Osteoblast (primary cell): ENCODE data around the gene MMEL1. TPM values are rescaled to one million over a fixed set of nuclear protein-coding genes. Genes with fewer than 3 reads are reported as not detected.

Source experiments
- DNase-seq: peaks from one replicate; pipeline ENCODE4 v3.0.0; 2011; ENCODE audit warnings: low spot score, mixed read lengths; ENCODE audit not compliant: insufficient read length; ENCODE audit errors: missing footprints
- H2AFZ ChIP-seq: 2 replicates; pipeline ENCODE4 v1.6.0; 2011; ENCODE audit warnings: mild to moderate bottlenecking, low read length
- H3K27ac ChIP-seq: 2 replicates; pipeline ENCODE4 v1.5.1; 2011; ENCODE audit warnings: mild to moderate bottlenecking, low read depth, low read length, moderate library complexity
- H3K27me3 ChIP-seq: 2 replicates; pipeline ENCODE4 v1.6.0; 2012; ENCODE audit warnings: mild to moderate bottlenecking, control low read depth, inconsistent platforms, low read length, moderate library complexity; ENCODE audit not compliant: insufficient read depth
- H3K36me3 ChIP-seq: 2 replicates; pipeline ENCODE4 v1.5.1; 2011; ENCODE audit warnings: mild to moderate bottlenecking, low read length, control low read depth, moderate library complexity; ENCODE audit not compliant: insufficient read depth
- H3K4me1 ChIP-seq: 2 replicates; pipeline ENCODE4 v1.5.1; 2011; ENCODE audit warnings: mild to moderate bottlenecking, low read length, control low read depth, moderate library complexity; ENCODE audit not compliant: insufficient read depth
- H3K4me2 ChIP-seq: 2 replicates; pipeline ENCODE4 v1.6.0; 2011; ENCODE audit warnings: mild to moderate bottlenecking, low read length; ENCODE audit not compliant: insufficient read depth
- H3K4me3 ChIP-seq: fragments of 200-600 bp; sonication (generic); 3 replicates; pipeline ENCODE4 v1.5.1; 2012; ENCODE audit warnings: mild to moderate bottlenecking, low read length, inconsistent platforms; ENCODE audit not compliant: insufficient read depth
- H3K79me2 ChIP-seq: 2 replicates; pipeline ENCODE4 v1.6.0; 2012; ENCODE audit warnings: mild to moderate bottlenecking, low read length, control low read depth, inconsistent platforms; ENCODE audit not compliant: insufficient read depth
- H3K9me3 ChIP-seq: 2 replicates; pipeline ENCODE4 v1.5.1; 2011; ENCODE audit warnings: low read depth, low read length, control low read depth
- H4K20me1 ChIP-seq: 2 replicates; pipeline ENCODE4 v1.6.0; 2012; ENCODE audit warnings: mild to moderate bottlenecking, low read length, control low read depth; ENCODE audit not compliant: insufficient read depth
- total RNA-seq: library from RNA; depleted of rRNA; stranded (reverse); fragments of >200 nt; gene quantifications from 2 replicates; pipeline ENCODE4 v1.2.3, GENCODE V29; 2012
- TF ChIP-seq, protein P1 (sequence below): IDR thresholded peaks from 2 replicates; pipeline ENCODE4 v1.5.1; 2011; ENCODE audit warnings: mild to moderate bottlenecking, low read depth, low read length, moderate library complexity; ENCODE audit errors: extremely low read depth

The MMEL1 gene
- total RNA-seq, 1 donor = under 0.01 TPM

DNA sequence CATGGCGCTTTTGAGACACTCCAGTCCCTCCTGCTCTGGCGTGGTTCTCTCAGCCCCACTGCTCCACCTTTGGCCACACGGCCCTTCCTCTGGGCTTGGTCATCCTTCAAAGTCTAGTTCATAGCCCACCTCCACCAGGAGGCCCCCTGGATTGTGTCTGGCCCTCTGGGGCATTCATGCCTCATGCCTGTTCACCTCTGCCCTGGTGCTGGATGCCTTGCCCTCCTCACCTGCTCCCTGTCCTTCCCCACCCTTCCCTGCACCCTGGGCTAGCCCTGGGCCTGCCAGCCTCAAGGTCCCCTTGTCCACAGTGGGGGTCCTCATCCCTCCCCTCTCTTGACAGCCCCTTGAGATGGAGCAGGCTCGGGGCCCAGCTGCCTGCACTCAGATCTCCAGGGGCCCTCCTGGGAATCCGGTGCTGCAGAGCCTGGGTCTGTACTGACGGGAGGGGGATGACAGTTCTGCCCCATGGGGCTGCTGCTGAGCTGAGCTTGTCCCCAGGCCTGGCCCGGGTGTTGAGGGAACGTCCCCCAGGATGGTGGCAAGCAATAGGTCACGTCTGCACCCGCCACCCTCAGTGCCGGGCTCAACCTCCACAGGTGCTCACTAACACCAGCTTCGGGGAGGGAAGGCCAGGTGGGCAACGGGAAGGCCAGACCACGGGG lies 27.8 kb downstream of the MMEL1 start:
- H4K20me1 ChIP-seq = no peaks in the 10 kb centered on the region
- no peak overlapping the region for H2AFZ ChIP-seq
- no peaks in the 10 kb centered on the region for H3K4me1 ChIP-seq
- no peaks in the 10 kb centered on the region for H3K36me3 ChIP-seq
- no peak overlapping the region for H3K4me3 ChIP-seq
- DNase-seq = peak; percentile 51
- H3K4me2 ChIP-seq = no peak overlapping the region
- H3K9me3 ChIP-seq = no peaks in the 10 kb centered on the region
- no peak overlapping the region for H3K27ac ChIP-seq
- TF ChIP-seq, protein P1, sequence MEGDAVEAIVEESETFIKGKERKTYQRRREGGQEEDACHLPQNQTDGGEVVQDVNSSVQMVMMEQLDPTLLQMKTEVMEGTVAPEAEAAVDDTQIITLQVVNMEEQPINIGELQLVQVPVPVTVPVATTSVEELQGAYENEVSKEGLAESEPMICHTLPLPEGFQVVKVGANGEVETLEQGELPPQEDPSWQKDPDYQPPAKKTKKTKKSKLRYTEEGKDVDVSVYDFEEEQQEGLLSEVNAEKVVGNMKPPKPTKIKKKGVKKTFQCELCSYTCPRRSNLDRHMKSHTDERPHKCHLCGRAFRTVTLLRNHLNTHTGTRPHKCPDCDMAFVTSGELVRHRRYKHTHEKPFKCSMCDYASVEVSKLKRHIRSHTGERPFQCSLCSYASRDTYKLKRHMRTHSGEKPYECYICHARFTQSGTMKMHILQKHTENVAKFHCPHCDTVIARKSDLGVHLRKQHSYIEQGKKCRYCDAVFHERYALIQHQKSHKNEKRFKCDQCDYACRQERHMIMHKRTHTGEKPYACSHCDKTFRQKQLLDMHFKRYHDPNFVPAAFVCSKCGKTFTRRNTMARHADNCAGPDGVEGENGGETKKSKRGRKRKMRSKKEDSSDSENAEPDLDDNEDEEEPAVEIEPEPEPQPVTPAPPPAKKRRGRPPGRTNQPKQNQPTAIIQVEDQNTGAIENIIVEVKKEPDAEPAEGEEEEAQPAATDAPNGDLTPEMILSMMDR = no peak
- no peaks in the 10 kb centered on the region for H3K79me2 ChIP-seq
- no peaks in the 10 kb centered on the region for H3K27me3 ChIP-seq

DNA sequence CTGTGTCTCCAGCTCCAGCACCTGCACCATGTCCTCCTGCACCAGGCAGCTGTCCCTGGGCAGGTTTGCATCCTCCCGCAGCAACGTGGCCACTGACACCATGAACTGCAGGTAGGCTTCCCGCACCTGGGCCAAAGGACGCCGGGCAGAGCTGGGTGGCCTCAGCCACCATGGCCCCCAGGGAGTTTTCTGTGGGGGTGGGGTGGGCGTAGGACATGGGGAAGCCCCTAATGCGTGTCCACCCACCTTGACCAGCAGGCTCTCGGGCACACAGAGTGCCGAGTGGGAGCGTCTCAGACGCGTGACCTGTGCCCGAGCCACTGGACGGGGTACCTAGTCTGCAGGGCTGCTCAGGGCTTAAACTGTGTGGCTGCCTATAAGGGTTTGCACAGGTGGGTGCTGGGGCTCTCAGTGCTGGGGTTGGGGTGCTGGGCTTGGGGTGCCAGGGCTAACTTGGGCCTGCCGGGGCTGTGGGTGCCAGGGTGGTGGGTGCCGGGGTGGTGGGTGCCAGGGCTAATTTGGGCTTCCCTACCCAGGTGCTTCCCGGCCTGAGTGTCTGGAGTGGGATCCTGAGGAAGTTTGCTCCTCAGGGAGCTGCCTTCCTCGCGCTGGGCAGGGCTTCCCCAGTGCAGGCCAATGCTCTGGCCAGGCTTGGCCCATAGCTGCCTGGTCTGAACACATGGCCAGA lies 28.5 kb downstream of the MMEL1 start:
- no peaks in the 10 kb centered on the region for H3K9me3 ChIP-seq
- H3K4me3 ChIP-seq = no peak overlapping the region
- peak; percentile 53 for DNase-seq
- H3K27me3 ChIP-seq = no peaks in the 10 kb centered on the region
- H2AFZ ChIP-seq = no peak overlapping the region
- no peak overlapping the region for H3K27ac ChIP-seq
- TF ChIP-seq, protein P1 = no peak
- no peaks in the 10 kb centered on the region for H4K20me1 ChIP-seq
- H3K4me1 ChIP-seq = no peaks in the 10 kb centered on the region
- H3K36me3 ChIP-seq = no peaks in the 10 kb centered on the region
- H3K79me2 ChIP-seq = no peaks in the 10 kb centered on the region
- no peak overlapping the region for H3K4me2 ChIP-seq

DNA sequence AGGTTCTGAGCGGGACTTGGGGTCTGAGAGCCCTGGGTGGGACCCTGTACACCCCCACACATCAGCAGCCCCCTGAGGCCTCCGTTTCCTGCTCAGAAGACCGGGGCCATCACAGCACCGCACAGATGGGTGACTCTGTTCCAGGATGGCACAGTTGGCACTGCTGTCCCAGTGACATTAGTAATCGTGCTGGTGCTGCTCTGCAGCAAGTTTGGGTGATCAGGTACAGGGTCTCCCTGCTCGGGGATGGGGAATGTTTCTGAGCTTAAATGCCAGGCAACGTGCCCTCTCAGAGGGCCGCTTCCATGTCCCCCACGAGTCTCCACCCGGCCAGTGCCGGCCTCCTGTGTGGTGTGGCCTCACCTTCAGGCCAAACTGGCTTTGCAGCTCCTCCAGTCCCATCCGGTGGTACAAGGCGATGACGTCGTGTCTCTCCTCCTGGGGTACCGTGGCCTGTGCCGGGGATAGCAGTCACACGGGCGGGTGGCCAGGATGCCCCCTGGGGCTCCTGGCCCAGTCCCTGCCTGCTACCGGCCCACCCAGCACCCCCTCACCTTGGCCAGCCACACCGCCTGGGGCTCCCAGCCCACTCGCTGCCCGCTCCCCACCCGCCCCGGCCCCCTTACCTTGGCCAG lies 29.2 kb downstream of the MMEL1 start:
- Histone ChIP-seq H3K27me3 (no peaks in the 10 kb centered on the region), H4K20me1 (no peaks in the 10 kb centered on the region), H3K4me1 (no peaks in the 10 kb centered on the region), H2AFZ (no peak overlapping the region), H3K27ac (no peak overlapping the region), H3K9me3 (no peaks in the 10 kb centered on the region), H3K4me2 (no peak overlapping the region), H3K4me3 (no peak overlapping the region), H3K36me3 (no peaks in the 10 kb centered on the region), H3K79me2 (no peaks in the 10 kb centered on the region)
- TF ChIP-seq, protein P1 = no peak
- DNase-seq = peak; percentile 84
